Measurements from ENCODE around the gene KCNIP1. TPM values are rescaled to one million over a fixed set of nuclear protein-coding genes. Genes with fewer than 3 reads are reported as not detected.
A peak's percentile ranks its signal among the peaks of the same experiment; 100 is the strongest.

KCNIP1 gene
- polyA plus RNA-seq, 3 donors: not detected

- H3K4me3 ChIP-seq (replicated peaks in 1 of 3; ENCODE audit: low read depth in 2 of 3, low read length in 3 of 3): no peak overlapping the region
- no peak for TF ChIP-seq CTCF (IDR thresholded peaks at IDR 0.05)
- peaks cover 0 to 2% (median 0%) of the 10 kb centered on the region in 7 donors for H3K9me3 Mint-ChIP-seq
Measured at GRCh38 chr5:170554521-170555267, 50.9 kb downstream of the KCNIP1 start.

GRCh38 chr5:170557314-170557713 is 53.5 kb downstream of the KCNIP1 start:
- H3K4me3 Mint-ChIP-seq: peak overlapping the region in 1 of 2 donors; percentile 11
- no peak for TF ChIP-seq CTCF (IDR thresholded peaks at IDR 0.05)
- 100% methylated on average over 1 of the region's 3 CpGs for WGBS (ENCODE audit: insufficient coverage)
- no peaks in the 10 kb centered on the region for H3K36me3 Mint-ChIP-seq
- H3K4me2 ChIP-seq (replicated peaks; ENCODE audit: extremely low read depth, low read length, poor library complexity, severe bottlenecking): no peak overlapping the region
- peaks cover 16 to 30% of the 10 kb centered on the region in 2 donors for H3K27me3 ChIP-seq (ENCODE audit: control insufficient read depth in 2 of 2, insufficient read depth in 2 of 2, low read length in 2 of 2)
- H3K4me1 ChIP-seq (ENCODE audit: control insufficient read depth in 1 of 2, insufficient read depth in 2 of 2, low read length in 2 of 2): peaks cover 8% of the 10 kb centered on the region in 2 donors
- H2AFZ ChIP-seq (ENCODE audit: insufficient read depth, low read depth, low read length, poor library complexity, severe bottlenecking): no peak overlapping the region
- no peaks in the 10 kb centered on the region for H4K20me1 ChIP-seq (ENCODE audit: insufficient read depth, low read length)
- no peaks in the 10 kb centered on the region for H3K4me1 Mint-ChIP-seq
- H3K27ac Mint-ChIP-seq: no peak overlapping the region
- no peak overlapping the region for H3K9ac ChIP-seq (ENCODE audit: insufficient read depth, low read length, poor library complexity, severe bottlenecking)
- peaks cover 27 to 47% (median 28%) of the 10 kb centered on the region in 3 donors for H3K27me3 Mint-ChIP-seq (ENCODE audit: low read depth in 3 of 3)
- peaks cover 0 to 2% (median 0%) of the 10 kb centered on the region in 7 donors for H3K9me3 Mint-ChIP-seq
- no peaks in the 10 kb centered on the region for H3K9me3 ChIP-seq (replicated peaks in 1 of 2; ENCODE audit: control insufficient read depth in 1 of 2, insufficient read depth in 1 of 2, low read length in 2 of 2)
- intact Hi-C loops (cut with micrococcal nuclease): no loop called here
- no peak overlapping the region for H3K4me3 ChIP-seq (replicated peaks in 1 of 3; ENCODE audit: low read depth in 2 of 3, low read length in 3 of 3)
- H3K27ac ChIP-seq (ENCODE audit: low read depth in 1 of 2, low read length in 2 of 2): no peak overlapping the region
- no peaks in the 10 kb centered on the region for H3K36me3 ChIP-seq (replicated peaks in 1 of 2; ENCODE audit: control insufficient read depth in 1 of 2, insufficient read depth in 2 of 2, low read length in 2 of 2)
- no peak for DNase-seq
- no peaks in the 10 kb centered on the region for H3K79me2 ChIP-seq (ENCODE audit: insufficient read depth, low read length)

More at GRCh38 chr5:170554521-170555267, 50.9 kb downstream of the KCNIP1 start:
- DNase-seq: no peak
- Histone ChIP-seq H4K20me1 (ENCODE audit: insufficient read depth, low read length) (no peaks in the 10 kb centered on the region), H3K4me2 (replicated peaks; ENCODE audit: extremely low read depth, low read length, poor library complexity, severe bottlenecking) (no peak overlapping the region), H3K36me3 (replicated peaks in 1 of 2; ENCODE audit: control insufficient read depth in 1 of 2, insufficient read depth in 2 of 2, low read length in 2 of 2) (no peaks in the 10 kb centered on the region), H3K9ac (ENCODE audit: insufficient read depth, low read length, poor library complexity, severe bottlenecking) (no peak overlapping the region), H3K79me2 (ENCODE audit: insufficient read depth, low read length) (no peaks in the 10 kb centered on the region), H3K27me3 (ENCODE audit: control insufficient read depth in 2 of 2, insufficient read depth in 2 of 2, low read length in 2 of 2) (peaks cover 24 to 39% of the 10 kb centered on the region in 2 donors), H3K4me1 (ENCODE audit: control insufficient read depth in 1 of 2, insufficient read depth in 2 of 2, low read length in 2 of 2) (peaks cover 9 to 10% of the 10 kb centered on the region in 2 donors), H3K27ac (ENCODE audit: low read depth in 1 of 2, low read length in 2 of 2) (no peak overlapping the region), H2AFZ (ENCODE audit: insufficient read depth, low read depth, low read length, poor library complexity, severe bottlenecking) (no peak overlapping the region), H3K9me3 (replicated peaks in 1 of 2; ENCODE audit: control insufficient read depth in 1 of 2, insufficient read depth in 1 of 2, low read length in 2 of 2) (no peaks in the 10 kb centered on the region)
- Mint-ChIP-seq H3K36me3 (no peaks in the 10 kb centered on the region), H3K27ac (no peak overlapping the region), H3K27me3 (ENCODE audit: low read depth in 3 of 3) (peaks cover 14 to 40% (median 15%) of the 10 kb centered on the region in 3 donors), H3K4me3 (peak overlapping the region in 1 of 2 donors; percentile 17), H3K4me1 (no peaks in the 10 kb centered on the region)
- intact Hi-C loops (cut with micrococcal nuclease): no loop called here
- 79% methylated on average over 7 of the region's 18 CpGs for WGBS (ENCODE audit: insufficient coverage)
